Measurements from ENCODE around the gene CRIP2. TPM values are rescaled to one million over a fixed set of nuclear protein-coding genes. Genes with fewer than 3 reads are reported as not detected.

The CRIP2 gene
- 2.1 and 21.8 TPM in 2 replicates for total RNA-seq

DNA sequence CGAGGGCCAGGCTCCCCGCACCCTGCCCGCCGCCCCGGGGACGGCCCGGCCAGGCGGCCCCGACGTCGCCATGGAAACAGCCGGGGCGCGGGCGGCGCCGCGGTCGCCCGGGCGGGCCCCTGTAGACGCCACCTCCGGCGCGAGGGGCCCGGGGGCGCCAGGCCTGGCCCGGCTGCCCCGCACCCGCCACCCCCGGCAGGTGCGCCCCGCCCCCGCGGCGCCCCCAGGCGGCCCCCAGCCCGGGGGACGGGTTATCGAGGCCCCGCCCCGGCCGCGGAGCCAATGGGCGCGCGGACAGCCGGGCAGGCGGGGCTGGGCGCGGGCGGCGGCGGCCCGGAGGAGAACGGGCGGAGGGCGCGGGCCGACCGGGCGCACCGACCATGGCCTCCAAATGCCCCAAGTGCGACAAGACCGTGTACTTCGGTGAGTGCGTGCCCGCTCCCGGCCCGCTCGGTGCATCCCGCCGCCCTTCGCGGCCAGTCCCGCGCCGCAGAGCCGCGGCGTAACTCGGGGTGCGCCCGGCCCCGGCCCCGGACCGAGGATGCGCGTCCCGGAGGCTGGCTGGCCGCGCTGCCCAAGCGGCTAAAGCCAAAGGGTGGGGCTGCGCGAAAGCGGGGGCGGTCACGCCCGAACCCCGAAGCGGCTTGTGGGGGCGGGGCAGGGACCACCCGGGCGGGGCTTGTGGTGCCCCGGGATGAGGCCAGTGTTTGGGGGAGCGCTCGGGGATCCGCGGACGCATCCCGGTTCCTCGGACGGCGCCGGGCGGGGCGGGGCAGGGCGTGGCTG lies at the start of gene CRIP2:
CRIP2 (plus strand) TSS at position 339 of the 786 bp plus-strand sequence; CDS start at position 381, 42 bp downstream.

DNA sequence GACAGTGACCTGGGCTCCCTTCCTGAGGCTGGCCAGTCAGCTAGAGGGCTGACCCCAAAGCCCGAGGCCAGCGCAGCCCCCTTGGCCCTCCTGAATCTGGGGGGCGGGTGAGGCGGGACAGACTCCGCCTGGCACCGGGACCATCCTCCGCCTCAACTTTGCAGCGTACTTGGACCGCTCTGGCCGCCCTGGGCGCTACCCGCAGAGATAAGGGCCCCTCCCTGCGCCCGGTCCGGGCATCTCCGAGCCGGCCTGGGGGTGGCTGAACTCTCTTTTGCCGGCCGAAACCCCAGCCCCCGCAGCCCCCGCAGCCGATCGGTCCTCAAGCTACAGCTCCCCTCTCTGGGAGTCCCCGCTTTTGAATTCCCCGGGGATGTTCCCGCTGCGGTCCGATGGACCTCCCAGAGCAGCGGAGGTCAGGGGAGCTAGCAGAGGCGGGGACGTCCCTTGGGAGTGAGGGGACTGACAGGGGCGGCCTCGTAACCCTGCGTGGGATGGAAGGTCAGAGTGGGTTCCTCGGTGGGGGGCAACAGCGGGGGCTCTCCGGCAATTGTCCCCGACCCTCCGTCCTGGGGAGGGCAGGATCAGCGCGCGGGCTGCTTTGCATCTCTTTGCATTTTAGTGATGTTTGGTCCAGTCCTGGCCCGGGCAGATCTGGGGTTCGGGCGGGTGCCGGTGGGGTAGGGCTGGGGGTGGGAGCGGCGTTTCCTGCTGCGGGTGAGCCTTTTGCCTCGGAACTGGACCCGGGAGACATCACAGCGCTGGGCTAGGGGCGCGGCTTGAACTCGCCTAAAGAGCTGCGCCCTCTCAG lies 11.7 kb downstream of the CRIP2 start, which contains the start of gene CRIP1:
CRIP1 (plus strand) TSS at position 724 of the 811 bp plus-strand sequence. CDS start 374 bp downstream, outside the sequence.

DNA sequence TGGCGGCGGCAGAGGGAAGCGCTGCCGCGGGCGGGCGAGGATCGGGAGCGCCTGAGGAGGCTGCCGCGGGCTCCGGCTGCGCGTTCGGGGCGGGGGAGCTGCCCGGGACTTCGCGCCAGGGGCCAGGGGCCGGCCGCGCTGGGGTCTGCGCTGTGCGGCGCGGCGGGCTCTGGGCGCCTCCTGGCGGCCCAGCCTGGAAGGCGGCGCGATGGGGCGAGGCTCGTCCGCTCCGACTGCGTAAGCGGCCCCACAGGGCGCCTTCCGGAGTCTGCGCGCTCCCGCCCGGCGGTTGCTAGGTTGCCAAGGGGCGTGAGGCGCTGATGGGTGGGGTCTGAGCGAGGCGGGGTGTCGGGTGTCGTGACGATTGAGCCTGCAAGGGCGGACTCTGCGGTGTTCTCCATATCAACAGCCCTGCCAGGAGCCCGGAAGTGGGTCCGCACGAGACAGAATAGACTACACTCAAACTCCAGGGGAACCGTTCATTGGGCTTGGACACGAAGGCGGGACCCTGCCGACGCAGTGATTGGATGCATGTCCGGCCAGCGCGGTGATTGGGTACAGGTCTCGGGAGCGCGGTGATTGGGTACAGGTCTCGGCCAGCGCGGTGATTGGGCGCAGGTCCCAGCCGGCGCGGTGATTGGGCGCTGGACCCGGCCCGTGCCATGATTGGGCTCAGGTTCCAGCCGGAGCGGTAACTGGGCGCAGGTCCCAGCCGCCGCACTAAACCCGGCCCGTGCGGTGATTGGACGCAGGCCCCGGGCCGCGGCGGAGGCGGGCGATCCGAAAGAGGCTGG lies 16.1 kb downstream of the CRIP2 start, which contains the start of gene TEDC1:
TEDC1 (plus strand) TSS at position 675 of the 794 bp plus-strand sequence. CDS start 130 bp downstream, outside the sequence.

DNA sequence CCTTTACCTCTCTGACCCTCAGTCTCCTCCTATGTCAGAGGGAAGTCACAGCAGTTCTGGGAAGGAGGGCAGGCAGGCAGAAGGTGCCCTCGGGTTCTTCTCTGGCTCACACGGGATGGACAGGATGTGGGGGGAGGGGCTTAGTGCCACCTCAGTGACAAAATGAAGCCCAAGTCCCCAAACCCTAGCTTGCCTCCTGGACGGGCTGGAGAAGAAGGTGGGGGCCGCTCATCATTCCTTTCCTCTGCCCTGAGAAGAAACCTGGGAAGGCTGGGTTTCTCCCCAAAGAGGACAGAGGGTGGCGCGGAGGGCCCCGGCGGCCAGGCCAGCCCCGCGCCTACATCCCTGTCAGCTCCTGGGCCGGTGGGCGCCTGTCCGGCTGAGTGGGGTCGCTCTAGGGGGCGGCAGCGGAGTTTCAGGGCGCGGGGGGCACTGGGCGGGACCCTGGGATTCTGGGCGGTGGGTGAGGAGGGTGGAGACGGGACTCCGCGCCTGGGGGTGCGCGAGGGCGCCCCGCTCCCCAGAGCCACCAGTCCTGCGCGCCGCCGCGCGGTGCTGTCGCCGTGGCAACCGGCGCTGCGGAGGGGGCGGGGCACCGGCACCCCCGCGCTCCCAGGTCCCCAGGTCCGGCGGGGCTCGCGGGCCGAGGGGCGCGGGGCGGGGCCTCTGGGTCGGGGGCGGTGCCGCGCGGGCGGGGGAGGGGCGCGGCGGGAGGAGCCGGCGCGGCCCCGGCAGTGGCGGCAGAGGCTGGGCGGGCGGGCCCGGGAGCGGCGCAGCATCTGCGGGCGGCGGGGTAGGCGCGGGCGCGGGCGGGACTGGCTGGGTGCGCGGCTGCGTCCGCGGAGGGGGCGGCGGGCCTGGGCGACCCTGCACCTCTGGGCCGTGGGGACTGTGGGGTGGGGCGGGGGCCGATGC lies 51.5 kb downstream of the CRIP2 start, which contains the start of gene TMEM121:
TMEM121 (plus strand) TSS at position 723 of the 915 bp plus-strand sequence. CDS start 2,252 bp downstream, outside the sequence.

Other genes starting within 250 kb of the CRIP2 start
- 52.6 and 55.0 TPM in 2 replicates for gene BTBD6, start 226.3 kb upstream of the CRIP2 start, total RNA-seq
- gene BRF1, start 173.8 kb upstream of the CRIP2 start, total RNA-seq, result 15.4 and 31.3 TPM in 2 replicates
- gene PACS2, start 160.1 kb upstream of the CRIP2 start, total RNA-seq, result 37.6 and 96.2 TPM in 2 replicates
- 0.28 and 0.34 TPM in 2 replicates for gene TEX22, start 76.3 kb upstream of the CRIP2 start, total RNA-seq
- 26.7 and 56.9 TPM in 2 replicates for gene MTA1, start 55.0 kb upstream of the CRIP2 start, total RNA-seq
- 0.21 TPM in 1 of 2 replicates, not detected in the other for gene CRIP1, start 12.1 kb downstream of the CRIP2 start, total RNA-seq
- gene TEDC1, start 16.4 kb downstream of the CRIP2 start, total RNA-seq, result 3.7 and 3.8 TPM in 2 replicates
- gene TMEM121, start 51.8 kb downstream of the CRIP2 start, total RNA-seq, result 0.34 and 1.4 TPM in 2 replicates

Measured in nasal cavity respiratory epithelium epithelial cell of viscerocranial mucosa (primary cell).